ENCODE data around the gene PLA2G4E.

PLA2G4E gene

DNA sequence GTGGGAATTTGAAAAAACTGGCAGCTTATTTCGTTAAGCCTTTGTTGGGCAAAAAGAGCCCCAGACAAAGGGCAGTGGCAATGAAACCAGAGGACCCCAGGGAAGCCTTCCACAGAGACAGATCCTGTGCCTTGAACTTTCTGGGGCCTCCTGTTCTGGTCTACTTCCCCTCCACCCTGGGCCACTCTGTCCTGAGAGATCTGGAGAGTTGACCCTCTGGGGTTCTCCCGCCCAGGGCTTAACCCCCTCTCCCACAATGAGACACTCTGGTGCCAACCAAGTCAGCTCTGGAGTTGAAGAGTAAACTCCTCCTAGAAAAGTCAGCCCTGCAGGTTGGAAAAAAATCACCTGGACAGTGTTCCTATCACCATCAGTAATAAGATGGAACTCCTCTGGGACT is 69.3 kb downstream of the PLA2G4E start:
- DNase-seq: no peak

DNA sequence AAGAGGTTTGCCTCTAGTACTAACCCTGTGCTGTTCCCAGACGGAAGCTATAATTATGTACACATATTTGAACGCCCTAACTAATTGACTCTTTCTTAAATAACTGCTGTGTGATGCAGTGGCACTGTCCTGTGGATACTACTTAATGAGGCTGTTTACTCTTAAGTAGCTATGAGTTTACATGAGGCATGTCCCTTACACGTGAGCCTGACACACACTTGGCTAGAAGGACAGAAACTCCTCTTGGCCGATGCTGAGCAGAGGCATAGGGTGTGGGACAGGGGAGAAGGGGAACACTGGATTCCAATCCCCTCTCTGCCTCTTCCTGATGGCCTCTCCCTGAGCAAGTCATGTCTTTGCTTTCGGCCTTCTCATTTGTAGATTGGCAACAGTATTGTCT is 70.4 kb downstream of the PLA2G4E start:
- no peak for DNase-seq

DNA sequence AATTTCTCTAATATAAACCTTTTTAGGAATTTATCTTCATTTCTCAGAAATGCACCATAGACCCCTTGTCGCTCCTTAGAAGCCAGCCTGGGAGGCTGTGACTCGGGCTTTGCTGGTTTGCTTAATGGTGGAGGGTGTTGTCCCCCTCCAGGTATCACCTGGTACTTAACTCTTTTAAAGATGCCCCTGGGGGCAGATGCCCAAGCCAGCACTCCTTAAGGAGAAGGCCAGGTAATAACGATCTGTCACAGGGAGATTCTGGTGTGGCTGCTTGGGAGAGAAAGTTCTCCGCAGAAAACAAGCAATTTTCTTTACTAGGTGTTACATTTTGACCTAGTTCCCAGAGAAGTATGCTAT is 70.7 kb downstream of the PLA2G4E start:
- DNase-seq: no peak

DNA sequence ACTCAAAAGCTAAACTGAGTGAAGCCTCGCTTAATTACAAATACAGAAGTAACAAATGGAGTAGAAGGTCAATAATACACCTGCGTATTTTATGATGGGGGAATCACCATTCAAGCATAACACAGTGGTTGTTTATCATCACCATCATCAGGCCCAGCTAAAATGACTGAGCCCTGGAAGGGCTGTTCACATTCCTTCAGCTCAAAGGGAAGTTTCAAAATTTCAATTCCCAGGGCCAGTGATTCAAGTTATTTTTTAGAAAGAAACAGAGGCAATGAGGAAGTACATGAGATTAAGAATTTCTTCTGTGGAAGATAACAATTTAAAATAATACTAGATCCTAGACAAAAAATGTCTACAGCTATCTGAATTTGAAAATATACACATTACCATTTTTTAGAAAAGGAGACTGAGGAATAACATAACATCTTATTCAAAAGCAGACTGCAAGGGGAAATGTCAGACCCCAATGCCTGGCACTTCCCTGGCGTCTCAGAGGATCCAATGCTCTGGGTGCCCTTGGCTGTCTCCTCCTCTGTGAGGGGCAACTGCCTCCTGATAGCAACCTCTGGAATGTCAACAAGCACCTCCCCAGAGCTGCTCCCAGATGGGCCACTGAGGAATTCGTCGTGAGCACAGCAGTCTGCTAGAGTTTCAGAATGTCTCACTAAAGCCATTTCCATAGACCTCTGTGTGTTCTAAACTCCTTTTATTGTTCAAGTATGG is 71.3 kb downstream of the PLA2G4E start:
- no peak for DNase-seq

DNA sequence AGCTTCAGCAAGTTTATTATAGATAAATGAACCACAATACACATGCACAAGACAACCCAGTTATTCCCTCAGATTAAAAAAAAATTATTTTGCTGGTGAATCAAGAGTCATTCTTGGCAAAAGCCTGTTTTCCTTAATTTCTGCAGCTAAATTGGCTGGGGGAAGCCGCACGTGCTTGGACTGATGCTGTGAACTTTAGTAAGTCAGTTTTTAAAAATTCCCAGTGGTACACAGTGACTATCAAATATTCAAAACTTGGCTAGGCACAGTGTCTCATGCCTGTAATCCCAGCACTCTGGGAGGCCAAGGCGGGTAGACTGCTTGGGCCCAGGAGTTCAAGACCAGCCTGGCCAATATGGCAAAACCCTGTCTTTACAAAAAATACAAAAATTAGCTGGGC is 72.4 kb downstream of the PLA2G4E start:
- DNase-seq: no peak

DNA sequence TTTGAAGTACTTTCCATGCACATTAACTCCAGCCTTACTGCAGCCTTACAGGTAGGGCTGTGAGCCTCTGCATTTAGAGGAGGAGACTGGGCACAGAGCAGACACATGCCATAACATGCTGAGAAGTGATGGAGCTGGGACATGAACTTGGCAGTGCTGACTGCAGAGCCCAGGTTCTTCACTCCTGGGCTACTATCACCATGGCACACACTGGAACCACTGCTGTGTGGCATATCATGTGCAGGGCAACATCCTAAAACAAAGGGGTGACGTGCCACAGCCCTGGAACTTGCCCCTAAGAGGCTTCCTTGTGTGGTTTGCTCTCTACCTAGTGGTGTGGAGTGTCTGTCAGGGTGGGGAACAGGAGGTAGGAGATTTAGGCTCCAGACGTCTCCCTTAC is 73.9 kb downstream of the PLA2G4E start:
- no peak for DNase-seq

DNA sequence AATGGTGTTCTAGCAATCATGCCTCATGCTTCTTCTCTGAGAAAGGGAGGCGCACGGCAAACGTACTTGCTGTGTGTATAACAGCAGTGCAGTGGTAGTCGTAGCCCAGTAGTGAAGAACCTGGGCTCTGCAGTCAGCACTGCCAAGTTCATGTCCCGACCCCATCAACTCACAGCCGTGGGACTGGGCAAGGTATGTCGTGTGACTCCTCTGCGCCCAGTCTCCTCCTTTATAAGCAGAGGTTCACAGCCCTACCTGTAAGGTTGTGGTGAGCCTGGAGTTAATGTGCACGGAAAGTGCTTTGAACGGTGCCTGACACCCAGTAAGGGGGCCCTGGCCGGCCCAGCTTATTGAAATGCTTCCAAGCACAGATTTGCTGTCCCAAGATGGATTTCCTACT is 75.1 kb downstream of the PLA2G4E start:
- no peak for DNase-seq

DNA sequence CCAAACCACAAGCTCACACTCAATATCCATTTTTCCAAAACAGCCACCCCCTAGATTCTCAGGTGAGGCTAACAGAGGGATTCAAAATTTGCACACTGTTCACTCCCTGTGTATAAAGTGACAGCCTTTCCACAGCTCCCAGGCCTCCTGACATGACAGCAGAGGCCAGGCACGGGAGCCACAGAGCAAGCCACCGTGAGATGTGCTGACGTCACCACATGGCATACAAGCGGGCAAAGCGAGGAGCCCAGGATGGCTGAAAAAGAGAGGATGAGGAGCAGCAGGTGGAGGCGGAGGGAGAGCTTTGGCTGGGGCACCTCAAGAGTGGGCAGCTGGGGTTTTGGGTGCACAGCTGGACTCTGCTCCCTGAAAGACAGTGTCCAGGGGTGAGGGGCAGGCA is 75.6 kb downstream of the PLA2G4E start:
- DNase-seq: no peak

DNA sequence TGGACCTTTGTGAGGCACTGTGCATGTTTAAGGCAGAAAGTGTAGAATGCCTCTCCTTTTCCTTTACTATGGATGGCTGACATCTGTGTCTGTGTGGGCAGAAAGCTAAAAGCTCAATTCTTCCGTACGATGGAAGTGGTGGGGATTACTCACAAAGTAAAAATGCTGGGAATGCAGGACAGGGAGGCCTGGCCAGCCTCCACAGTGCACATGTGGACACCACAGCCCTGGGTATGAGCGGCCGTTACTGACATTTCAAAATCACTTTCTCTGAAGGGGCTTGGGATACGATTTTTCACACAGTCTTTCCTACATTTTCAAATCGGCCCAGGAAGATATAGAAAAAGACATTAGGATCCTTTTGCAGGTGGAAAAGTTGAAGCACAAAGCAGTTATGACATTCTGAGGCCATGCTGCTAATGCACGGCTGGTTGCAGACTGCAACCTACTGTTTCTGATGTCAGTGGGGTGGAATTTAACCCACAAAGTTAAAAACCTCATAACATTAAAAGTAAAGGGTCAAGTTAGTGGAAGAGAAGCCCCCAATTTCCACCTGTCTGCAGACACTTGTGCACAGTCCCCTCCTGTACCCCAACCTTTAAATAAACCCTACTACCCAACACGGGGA is 76.4 kb downstream of the PLA2G4E start:
- no peak for DNase-seq

DNA sequence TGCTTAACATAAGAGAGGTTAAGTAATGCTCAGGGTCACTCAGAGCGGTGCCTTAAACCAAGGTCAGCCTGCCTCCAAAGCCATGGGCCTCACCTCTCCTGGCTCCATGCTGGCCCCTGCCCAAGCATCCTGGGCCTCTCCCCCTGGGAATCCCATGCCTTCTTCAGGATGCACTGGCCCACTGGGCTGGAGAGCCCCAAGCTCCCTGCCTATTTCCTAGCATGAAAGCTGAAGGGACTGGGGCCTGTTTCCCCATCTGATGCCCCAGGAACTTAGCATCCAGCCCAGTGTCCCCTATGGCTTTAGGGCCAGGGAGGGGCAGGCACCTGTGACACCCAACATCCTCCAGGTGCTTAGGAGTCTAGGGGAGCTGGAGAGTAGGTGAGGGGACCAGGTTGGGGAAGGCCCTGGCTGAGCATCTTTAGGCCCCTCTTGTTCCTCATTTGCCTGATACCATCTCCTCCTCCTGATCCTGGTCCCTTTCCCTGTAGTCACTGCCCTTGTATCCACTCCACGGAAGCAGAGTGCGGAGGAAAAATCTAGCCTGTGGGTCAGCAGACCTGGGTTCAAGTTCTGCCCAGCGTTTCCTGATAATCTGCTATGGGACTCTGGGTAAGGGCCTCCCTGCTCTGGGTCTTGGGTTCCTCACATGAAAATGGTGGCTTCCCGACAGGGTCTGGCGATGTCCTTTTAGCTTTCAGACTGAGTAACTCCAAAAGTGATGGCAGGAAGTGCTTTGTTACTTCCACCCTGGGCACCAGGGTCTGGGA is 77.1 kb downstream of the PLA2G4E start:
- DNase-seq: no peak

DNA sequence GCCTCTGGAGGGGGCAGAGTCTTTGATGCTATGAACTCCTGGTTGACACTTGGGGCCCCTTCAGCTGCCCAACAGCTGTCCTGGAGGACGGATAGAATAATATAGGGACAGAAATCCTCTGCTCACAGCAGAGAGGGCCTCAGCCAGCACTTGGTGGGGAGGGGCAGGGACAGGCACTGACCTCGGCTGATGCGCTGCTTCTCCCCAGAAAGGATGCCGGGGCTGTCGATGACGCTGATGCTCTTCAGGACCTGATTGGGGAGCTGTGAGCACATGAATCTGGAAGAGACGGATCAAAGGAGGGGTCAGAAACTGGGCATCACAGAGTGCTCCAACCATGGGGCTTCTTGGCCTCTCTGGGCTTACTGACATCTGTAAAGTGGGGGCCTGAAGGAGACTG is 78.0 kb downstream of the PLA2G4E start:
- no peak for DNase-seq

DNA sequence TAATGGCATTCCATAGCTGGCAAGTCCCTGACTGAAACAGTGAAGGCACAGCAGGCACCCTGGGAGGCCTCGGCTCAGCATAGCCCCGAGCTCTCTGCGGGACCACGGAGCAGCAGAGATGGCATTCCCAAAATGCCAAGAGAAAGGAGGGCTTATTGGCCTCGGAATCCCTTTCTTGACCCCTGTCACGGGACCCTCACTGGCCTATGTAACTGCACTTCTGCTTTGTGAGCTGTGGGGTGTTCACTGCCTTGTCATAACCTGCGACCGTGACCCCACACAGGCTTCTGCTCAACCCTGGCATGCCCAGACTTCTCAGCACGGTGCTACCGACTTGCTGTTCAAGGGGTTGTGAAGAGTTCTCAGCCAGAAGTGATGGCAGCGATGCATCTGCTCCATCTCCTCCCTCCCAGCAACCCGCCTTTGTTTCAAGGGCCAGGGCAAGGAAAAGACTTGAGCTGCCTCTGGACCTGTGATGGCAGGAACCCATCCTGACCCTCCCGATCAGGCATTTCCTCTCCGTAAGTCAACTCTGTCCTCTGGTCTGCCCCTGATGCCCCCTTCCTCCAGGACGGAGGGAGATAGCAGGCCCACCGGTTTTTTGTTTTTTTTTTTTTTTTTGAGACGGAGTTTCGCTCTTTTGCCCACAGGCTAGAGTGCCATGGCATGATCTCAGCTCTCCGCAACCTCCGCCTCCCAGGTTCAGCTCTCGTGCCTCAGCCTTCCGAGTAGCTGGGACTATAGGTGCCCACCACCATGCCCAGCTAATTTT is 79.0 kb downstream of the PLA2G4E start:
- DNase-seq: no peak

DNA sequence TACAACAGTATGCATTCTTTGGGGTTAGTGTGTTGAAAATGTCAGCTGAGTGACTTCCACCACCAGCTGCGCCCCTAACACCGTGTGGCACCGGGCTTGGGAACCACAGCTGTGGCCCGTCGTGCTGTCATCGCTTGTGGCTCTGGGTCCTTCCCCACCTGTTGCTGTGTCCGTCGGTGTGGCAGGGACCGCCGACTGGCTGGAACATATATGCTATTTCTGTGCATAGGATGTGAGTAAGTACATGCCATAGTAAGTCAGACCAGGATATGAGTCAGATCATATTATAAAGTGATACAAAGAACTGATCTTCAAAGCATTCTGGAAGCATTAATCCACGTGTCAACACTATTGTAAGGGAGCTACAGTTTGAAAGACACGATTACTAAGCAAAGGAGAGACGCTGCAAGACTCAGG is 80.4 kb downstream of the PLA2G4E start:
- DNase-seq: no peak

DNA sequence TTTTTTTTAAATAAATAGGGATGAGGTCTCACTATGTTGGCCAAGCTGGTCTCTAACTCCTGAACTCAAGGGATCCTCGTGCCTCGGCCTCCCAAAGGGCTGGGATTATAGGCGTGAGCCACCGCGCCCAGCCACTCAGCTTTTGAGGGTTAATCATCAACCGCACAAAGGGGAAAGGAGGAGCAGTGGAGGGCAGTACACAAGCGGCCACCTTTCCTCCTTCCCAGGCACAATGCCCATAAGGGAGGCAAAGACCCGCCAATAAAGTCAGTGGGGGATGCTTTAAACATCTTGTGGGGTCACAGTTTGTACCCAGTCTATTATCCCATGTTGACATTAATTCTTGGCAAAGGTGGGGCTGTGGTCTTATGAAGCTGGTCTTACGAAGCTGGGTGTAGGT is 80.9 kb downstream of the PLA2G4E start:
- DNase-seq: no peak

DNA sequence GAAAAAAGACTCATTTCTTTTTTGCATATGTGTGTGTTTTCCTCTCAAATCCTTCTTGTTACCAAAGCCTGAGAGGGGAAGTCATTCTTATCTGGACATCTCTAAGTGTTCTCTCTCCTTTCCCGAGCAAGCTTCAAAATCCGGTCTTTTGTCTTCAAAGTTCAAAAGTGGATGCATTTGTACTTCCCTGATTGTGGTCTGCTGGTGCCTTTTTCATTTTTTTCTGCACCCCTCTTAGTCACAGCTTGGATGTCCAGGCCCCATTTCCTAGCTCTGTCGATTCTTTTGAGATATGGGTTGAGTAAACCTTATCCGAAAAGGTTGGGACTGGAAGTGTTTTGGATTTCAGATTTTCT is 83.3 kb downstream of the PLA2G4E start:
- no peak for DNase-seq

DNA sequence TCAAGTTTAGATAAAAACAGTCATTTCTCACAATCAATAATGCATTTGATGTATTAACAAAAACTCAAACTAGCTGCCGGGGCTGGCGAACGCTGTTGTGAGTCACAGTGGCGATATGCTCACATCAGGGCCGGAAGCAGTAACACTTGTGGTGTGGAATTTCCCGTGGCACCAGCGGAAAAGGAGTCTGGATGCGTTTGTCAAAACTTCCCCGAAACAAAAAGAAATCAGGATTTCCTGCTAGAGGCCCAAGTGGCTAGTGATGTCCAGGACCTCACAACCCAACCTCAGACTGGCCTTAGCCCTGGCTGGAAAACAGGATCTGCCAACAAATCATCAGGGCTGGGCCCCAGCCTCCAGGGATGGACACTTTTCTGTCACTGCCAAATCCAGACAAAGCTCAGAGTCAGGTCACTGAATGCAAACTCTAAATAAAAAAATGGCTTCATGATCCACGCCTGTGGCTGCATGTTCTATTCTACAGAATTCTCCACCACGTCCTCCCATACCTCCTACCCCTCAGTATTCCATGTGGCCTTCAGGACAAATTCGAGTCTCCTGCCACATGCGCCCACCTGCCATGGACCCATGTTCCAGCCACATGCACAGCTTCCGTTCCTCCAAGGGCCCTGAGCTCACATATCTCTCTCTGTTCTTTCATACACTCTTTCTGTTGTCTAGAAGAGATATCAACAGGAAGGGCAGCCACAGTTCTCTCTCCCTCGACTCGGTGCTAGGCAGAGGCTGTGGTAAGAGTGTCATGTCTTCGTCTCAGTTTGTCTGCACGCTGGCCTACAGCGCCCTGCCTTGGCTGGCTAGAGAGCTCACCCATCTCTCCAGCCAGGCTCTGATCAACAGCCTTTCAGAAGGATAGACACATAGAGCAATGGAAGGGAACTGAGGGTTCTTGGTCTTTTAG is 83.9 kb downstream of the PLA2G4E start:
- DNase-seq: no peak

DNA sequence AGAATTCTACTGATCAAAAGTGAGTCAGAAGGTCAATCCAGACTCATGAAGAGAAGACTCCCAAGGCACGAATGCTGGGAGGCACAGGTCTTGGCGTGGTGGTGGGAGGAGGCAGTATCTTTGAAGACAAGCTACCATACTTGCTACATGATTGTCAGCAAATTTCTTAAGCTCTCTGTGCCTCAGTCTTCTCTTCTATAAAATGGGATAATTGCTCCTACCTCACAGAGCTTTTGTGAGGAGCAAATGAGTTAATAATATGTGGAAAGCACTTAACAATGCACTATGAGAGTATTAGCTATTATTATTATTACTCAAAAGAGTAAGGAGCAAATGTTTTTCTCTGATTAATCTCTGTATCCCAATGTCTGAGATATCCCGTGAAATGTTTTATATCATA is 84.7 kb downstream of the PLA2G4E start:
- no peak for DNase-seq

DNA sequence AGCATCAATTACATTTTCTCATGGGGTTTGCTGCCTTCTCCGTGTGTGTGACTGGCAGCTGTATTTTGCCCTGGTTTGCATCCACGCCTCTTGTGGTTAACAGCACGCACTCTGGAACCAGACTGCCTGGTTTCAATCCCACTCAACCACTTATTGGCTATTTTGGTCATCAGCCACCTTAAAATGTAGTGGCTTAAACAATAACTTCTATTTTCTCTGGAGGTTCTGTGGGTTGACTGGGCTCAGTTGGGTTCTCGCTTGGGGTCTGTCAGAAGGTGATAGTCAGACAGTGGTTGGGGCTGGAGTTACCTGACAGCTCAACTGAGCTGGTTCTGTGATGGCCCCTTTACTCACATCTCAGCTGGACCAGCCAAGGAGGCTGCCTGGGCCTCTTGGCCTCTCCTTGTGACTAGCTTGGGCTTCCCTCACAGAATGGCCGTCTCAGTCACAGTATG is 85.2 kb downstream of the PLA2G4E start:
- DNase-seq: no peak

DNA sequence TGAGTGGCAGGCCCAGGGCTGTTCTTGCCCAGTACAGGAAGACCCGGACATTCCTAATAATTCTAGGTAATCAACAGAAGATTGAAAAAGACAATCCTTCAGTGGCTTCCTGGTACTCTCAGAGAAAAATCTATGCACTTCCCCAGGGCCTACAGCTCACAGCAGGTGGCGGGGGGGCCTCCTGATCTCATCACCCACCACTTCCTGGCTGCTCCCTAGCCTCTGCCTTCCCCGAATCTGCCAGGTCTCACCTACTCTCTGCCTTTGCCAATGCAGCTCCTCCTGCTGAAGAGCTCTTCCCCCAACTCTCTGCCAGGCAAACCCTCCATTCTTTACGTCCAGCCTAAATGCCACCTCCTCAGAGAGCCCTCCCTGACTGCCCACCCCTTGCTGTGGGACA is 86.0 kb downstream of the PLA2G4E start:
- DNase-seq: no peak

DNA sequence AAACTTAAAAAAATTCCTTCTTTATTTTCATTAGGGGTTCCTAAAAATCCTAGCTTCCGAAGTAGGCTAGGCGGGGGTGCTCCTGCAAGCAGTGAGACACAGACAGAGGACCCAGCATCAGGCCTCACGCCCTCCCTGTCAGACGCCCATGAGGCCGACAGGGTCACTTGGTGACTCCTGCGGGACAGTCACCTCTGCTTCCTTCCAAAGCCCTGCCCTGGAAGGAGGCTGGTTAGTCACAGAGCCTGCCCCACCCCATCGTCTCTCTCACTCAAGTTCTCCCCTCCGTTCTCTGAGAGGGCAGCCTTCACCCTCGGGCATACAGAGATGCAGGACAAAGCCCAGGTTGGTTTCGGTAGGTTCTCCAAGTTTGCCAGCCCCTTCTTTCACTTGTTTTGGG is 87.1 kb downstream of the PLA2G4E start:
- DNase-seq: no peak

DNA sequence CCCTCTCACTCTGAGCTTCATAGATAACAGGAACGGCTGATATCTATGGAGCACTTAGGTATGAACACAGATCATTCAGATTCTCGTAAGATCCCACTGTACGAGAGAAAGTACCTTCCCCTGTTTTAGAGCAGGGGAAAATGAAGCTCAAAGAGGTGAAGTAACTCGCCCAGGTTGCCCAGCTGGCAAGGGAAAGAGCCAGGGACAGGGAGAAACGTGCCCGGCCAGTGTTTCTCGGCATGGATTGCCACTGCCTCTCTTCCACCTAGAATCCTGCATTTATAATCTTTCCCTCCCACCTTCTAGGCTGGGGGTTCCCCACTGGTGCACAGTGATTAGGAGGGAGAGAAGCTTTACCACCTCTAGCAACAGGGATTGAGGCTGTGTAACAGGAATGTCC is 87.5 kb downstream of the PLA2G4E start:
- no peak for DNase-seq

DNA sequence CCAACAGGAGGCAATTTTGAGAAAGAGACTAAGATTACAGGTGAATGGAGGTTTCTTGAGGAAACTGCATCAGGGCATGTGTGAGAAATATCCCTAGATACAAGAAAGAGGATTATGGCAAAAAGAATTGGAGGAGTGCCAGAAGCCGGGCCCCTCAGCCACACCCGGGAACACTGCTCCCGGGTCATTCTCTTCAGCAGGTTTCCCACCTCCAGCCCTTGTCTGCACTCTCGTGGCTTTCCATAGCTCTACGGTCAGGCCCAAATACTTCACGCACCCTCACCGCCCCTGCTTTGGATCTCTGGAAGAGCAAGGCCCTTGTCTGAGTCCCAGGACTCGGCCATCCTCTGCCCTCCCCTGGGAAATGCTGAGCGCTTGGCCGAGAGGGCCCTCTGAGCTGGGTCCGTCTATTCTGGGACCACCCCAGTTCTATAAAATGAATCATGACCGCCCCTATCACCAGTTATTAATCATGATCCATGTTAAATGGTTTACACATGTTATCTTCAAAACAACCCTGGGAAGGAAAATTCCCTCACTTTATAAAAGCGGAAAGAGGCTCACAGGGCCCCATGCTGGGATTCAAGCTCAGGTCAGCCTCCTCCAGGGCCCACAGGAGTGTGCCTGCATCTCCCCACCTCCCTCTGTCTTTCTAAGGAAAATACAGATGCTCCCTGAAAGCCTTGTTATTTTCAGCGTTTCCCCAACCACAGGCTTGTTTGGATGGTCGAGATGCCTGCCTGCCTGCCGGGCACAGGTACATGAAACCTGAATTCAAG is 88.1 kb downstream of the PLA2G4E start:
- DNase-seq: no peak
